ENCODE results near the gene MPRIP.

- TF ChIP-seq CTCF (IDR thresholded peaks at IDR 0.05; ENCODE audit: borderline replicate concordance, extremely low read depth, low read length, poor library complexity, severe bottlenecking) (no peak), EZH2 (IDR thresholded peaks at IDR 0.05; ENCODE audit: borderline replicate concordance, low read depth, low read length, severe bottlenecking) (no peak)
Observed at GRCh38 chr17:17044846-17045561, 2.7 kb downstream of the MPRIP start.

Measured in DND-41 (cell line).